HG02623 (cell line): Measurements from ENCODE around the gene CD59.
"Not testable (repeated sequence)": the region's sequence is repeated elsewhere in the genome, so short reads cannot be mapped to it uniquely, and the experiment has no call there.

Experiments used
- ATAC-seq: cut with Tn5 transposase; IDR thresholded peaks from one replicate; pipeline ENCODE4 v1.9.1; 2021; ENCODE audit warnings: moderate library complexity; ENCODE audit not compliant: unreplicated experiment

Gene CD59

GRCh38 chr11:33716243-33716642 lies 20.0 kb downstream of the CD59 start:
- ATAC-seq: no peak

DNA sequence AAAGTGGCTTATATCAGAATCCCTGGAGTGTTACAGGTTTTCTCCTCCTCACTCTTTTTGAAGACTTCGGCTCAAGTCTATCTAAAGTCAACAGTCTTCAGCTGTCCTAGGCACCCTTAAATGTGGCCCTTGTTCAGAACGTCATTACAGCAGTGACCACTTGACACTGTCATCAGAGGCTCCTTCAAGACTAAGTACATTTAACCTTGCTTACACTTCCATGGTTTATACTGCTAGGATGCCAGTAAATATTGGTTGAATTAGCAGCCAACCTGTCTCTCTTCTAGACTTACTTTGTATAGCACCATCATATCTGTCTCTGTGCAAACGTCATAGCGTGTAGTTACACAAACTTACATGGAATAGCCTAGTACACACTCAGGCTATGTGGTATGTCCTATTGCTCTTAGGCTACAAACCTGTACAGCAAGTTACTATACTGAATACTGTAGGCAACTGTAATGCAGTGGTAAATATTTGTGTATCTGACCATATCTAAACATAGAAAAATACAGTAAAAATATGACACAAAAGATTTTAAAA lies 22.3 kb downstream of the CD59 start:
- no peak for ATAC-seq

- no peak for ATAC-seq
Observed at GRCh38 chr11:33713151-33713855, 22.9 kb downstream of the CD59 start.

DNA sequence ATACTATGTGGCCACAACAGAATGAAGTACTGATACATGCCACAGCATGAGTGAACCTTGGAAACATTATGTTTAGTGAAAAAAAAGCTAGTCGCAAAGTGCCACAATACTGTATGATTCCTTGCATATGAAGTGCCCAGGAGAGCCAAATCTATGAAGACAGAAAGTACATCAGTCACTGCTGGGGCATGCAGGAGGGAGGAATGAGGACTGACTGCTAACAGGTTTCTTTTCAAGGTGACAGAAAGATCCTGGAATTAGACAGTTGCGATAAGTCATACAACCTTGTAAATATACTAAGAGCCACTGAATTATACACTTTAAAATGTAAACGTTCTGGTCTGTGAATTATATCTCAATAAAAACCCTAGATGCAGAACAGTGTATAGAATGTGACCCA lies 23.8 kb downstream of the CD59 start:
- ATAC-seq: no peak

DNA sequence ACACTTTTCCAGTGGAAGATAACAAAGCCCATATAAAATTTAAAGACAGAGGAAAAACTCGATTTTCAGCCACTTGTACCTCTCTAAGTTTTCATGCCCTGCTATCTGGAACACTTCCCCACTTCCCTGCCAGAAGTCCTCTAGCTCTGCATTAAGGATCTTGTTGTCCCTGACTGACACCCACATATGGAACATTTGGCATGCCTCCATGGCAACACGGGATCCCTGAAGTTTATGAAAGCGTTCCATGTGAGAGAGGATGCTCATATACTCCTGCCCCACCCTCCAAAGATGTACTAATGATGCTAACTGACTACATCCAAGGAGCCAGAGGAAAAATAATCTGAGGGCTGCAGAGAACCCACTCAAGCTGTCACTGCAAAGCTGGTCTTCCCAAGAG lies 26.8 kb downstream of the CD59 start:
- no peak for ATAC-seq

GRCh38 chr11:33708985-33709384 lies 27.2 kb downstream of the CD59 start:
- no peak for ATAC-seq

DNA sequence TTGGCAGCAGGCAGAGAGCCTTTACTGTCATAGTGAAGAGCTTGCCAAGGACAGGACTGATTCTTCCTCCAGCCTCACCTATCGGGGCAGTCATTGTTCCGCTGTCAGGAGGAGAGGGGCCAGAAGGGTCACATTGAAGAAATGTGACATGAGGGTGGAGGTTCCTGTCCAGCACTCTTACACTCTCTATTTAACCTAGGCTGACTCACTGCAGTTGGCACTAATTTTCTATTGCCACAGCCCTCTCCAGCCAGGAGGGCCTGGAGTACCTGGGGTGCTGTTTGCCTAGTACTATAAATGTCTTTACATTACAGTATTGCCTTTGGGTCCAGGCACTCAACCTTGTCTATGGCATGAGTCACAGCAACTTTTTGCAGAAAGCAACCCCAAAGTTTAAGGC lies 28.4 kb downstream of the CD59 start:
- not testable (repeated sequence) for ATAC-seq

GRCh38 chr11:33706966-33707365 lies 29.3 kb downstream of the CD59 start:
- no peak for ATAC-seq

- no peak for ATAC-seq
Observed at GRCh38 chr11:33706546-33706945, 29.7 kb downstream of the CD59 start.

- no peak for ATAC-seq
Observed at GRCh38 chr11:33704240-33705002, 31.8 kb downstream of the CD59 start.

DNA sequence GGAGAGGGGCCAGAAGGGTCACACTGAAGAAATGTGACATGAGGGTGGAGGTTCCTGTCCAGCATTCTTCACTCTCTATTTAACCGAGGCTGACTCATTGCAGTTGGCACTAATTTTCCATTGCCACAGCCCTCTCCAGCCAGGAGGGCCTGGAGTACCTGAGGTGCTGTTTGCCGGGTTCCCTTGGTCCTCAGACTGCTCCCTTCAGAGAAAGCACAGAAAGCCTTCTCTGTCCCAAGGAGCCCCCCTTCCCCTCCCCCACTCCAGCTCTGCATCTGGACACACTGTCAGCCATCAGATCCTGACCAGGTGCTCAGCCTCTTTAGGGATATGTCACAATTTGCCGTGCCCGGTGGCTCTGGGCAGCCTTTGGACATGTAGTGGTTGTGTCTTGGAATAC lies 32.4 kb downstream of the CD59 start:
- no peak for ATAC-seq

DNA sequence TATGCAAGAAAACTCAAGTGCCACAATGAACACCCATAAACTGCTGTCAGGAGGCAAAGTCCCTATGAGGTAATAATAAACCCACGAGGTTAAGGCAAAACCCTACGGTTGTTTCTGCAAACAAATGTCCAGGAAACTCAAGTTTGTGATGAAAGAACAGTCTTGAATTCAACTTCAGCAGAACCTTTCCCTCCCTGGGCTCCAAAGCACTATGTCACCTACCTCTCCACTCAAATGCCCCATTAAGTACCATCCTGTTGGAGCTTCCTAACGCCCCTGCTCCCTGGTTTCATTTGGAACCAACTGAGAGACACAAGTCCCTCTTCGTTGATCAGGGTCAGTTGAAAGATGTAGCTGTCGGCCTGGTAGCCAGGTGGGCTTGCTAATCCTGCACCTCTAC lies 33.0 kb downstream of the CD59 start:
- ATAC-seq: no peak

- ATAC-seq: no peak
Observed at GRCh38 chr11:33701302-33702230, 34.7 kb downstream of the CD59 start.

DNA sequence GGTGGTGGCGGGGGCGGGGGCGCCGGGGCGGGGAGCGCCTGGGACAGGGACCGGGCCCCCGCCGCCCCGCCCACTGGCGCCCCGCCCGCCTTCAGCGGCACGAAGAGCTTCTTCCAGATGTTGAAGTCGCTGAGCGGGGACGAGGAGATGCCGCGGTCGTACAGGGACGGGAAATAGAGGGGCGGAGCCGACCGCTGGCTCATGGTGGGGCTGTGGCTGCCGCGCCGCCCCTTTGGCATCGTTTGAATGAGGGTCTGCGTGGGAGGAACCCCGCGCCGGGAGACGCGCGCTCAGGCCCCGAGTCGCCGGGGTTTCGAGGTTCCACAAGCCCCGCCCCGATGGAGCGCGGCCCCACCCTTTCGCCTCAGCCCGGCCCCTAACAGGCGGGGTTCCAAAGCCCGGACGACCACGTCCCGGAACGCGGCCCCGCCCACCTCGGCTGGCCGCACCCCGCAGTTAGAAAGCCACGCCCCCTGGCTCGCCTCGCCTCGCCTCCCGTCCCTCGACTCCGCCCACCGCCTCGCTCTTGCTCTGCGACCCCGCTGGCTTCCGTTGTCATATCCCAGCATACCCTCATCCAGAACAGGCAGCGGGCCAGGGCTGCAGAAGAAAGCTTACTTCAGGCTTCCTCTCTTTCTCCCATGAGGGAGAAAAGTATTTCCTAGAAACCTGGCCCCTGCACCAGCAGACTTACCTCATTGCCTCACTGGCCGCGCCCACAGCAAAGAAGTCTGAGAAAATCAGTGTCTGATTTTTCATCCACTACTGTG lies 35.5 kb downstream of the CD59 start, which contains the start of gene C11orf91:
C11orf91 (minus strand) TSS at position 325 of the 770 bp plus-strand sequence; CDS start at position 239, 86 bp downstream.
- ATAC-seq: peak; percentile 87

DNA sequence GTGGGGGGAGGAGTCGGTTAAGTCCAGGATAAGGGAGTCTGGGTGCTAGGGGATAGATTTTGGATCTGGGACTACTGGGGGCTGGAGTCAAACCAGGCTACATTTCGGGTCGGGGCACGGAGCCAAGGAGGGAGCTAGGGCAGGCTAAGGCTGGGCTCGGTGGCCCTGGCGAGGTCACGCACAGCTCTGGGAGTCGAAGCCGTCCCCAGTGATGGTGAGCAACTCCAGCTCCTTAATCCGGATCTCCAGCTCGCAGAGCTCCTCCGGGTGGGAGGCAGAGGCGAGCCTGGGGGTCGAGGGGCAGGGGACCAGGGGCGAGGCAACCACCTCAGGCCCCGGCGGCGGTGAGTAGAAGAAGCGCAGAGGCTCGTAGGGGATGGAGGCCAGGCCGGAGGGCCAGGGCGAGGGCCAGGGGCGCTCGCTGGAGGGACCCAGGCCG lies 36.1 kb downstream of the CD59 start:
- no peak for ATAC-seq

- ATAC-seq: no peak
Observed at GRCh38 chr11:33699515-33700062, 36.6 kb downstream of the CD59 start.

DNA sequence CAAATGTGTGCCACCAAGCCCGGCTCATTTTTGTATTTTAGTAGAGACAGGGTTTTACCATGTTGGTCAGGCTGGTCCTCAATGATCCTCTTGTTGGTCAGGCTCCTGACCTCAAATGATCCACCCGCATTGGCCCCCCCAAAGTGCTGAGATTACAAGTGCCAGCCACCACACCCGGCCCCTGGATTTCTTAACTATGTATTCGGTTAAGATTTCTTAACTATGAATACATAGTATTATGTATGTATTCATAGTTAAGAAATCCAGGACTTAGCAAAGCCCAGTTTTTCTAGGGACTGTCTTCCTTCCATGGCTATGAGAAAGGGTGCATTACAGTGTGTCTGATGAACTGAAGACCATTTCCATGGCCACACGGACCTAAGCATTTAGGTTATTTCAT lies 37.3 kb downstream of the CD59 start:
- ATAC-seq: no peak

DNA sequence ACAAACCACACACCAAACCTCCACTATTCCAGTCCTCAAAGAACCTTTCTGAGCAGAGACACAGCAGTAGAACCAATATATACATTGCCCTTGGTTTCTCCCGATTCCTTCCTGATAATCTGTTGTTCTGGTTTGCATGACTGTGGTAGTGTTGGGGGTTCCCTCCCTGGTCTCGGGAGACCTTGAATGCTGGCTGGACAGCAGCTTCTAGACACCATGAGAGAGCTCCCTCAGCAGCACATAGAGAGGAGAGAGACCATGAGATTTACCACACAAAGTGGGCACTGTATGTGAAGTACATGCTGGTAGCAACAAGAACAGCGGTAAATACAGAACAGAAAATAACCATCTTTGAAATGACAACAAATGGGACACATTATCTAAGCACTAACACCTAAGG lies 38.2 kb downstream of the CD59 start:
- ATAC-seq: no peak

- ATAC-seq: no peak
Observed at GRCh38 chr11:33696931-33697638, 39.1 kb downstream of the CD59 start.
